Activated T-helper 1 cell treated with Interleukin-2 at 50 U/mL for 16 hours (primary cell): ENCODE measurements around the gene LTBP3.
A peak's percentile ranks its signal among the peaks of the same experiment; 100 is the strongest.
"Not testable (repeated sequence)": the region's sequence is repeated elsewhere in the genome, so short reads cannot be mapped to it uniquely, and the experiment has no call there.

Experiments used
- DNase-seq: peaks from one replicate; pipeline ENCODE4 v3.0.0-alpha.2; 2020; ENCODE audit warnings: low read depth

The LTBP3 gene

DNA sequence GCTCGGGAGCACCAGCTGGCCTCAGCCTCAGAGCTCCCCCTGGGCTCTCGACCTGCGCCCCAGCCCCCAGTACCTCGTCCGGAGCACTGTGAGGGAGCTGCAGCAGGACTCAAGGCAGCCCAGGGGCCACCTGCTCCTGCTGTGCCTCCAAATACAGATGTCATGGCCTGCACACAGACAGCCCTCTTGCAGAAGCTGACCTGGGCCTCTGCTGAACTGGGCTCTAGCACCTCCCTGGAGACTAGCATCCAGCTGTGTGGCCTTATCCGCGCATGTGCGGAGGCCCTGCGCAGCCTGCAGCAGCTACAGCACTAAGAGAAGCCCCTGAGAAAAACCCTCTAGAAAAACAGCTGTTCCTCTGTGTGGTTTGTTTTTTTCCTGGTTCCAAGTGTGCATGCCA, 13.3 kb upstream of the LTBP3 start:
- DNase-seq: no peak

DNA sequence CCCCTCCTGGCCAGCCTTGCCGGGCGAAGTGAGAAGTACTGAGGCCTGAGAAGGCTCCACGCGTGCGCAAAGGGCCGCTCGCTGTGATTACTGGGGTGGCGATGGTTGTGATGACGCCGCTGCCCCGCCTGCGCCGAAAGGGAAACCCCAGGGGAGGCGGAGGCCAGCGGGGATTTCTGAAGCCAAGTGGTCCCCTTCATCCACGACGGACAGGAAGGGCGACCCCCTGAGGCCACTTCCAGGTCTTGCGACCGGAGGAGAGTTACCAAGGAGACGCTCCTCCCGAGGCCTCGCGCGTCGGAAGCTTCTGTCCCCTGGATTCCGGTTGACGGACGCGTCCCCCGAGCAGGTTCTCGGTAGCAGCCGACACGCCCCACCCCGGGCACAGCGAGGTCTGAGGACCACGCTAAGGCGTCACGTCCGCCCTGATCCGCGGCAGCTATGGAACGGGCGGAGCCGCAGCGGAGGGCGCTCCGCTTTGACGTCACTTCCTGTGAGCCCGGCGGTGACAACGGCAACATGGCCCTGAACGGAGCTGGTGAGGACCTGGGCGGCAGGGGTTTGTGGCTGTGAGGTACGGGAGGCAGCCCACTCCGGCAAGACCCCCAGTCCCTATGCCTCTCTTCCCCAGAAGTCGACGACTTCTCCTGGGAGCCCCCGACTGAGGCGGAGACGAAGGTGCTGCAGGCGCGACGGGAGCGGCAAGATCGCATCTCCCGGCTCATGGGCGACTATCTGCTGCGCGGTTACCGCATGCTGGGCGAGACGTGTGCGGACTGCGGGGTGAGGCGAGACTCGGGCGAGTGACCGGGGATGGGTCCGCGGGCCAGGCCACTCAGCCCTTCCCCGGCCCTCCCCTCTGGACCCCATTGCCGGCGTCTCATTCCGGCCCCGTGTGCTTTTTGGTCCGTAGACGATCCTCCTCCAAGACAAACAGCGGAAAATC, 12.1 kb upstream of the LTBP3 start, which contains the start of gene ZNRD2:
ZNRD2 (plus strand) TSS at position 505 of the 946 bp plus-strand sequence; CDS start at position 520, 15 bp downstream.
- peak; percentile 97 for DNase-seq

DNA sequence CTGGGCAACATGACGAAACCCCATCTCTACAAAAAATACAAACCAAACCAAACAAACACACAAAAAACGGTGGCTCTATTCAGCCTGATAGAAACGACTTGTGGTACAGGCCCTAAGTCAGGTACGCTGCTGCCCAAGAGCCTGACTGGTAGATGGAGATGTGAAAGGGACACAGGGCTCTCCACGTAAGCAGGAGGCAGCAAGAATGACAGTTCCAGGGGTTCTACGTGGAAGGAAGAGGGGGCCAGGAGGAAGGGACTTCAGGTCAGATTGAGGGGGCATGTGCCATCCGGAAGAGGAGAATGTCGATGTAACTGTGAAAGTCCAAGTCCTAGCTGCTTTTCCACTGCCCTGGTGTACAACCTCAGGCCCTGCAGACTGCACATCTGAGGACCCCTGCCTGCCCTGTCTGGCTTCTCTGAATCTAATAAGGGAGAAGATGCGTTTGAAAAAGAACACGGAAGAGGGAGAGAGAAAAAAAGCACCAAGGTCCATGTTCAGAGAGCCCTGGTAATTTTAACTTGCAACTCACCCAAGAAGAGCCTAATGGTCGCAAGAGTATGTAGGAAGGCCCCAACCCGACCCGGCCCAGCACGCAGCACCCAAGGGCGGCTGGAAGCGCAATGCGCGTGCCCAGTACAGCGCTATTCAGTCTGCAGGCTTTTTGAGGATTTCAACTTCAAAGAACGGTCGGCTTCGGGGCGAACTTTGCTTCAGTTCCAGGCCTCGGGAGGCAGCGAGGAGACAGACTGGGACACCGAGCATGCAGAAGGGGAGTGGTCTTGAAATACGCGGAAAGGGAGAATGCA, 11.2 kb upstream of the LTBP3 start:
- peak; percentile 46 for DNase-seq

DNA sequence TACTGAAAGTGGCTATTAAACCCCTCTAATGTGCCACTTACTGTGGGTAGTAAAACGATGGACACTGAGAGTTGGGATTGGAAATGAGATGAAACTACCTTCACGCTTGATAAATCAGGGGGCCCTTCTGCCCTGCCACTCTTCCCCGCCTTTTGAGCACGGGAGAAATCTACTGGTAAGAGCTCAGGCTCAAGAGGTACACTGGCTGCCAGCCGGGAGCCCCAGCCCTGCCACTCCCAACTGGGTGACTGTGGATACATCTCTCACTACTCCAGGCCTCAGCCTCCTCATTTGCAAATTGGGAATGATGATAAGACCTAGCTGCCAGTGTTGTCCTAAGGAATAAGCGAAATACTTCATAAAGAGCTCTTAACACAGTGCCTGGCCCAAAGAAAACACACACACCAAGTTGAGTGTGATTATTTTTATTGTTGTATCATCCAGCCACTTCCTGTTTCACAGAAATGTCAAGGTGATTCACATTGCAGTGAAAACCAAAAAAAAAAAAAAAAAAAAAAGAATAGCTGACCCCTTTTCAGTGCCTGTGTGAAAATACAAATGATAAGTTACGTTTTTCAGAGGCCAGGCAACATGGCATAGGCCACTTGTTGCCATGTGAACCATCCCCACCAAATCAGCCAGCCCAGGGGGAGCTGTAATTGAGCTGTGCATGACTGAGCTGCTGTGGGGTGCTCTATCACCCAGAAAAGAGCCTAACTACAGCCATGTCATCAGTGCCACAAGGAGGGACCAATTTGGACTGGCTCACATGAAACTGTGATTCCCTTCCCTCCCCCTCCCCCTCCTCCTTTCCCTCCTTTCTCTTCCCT, 7.7 kb upstream of the LTBP3 start:
- DNase-seq: no peak

DNA sequence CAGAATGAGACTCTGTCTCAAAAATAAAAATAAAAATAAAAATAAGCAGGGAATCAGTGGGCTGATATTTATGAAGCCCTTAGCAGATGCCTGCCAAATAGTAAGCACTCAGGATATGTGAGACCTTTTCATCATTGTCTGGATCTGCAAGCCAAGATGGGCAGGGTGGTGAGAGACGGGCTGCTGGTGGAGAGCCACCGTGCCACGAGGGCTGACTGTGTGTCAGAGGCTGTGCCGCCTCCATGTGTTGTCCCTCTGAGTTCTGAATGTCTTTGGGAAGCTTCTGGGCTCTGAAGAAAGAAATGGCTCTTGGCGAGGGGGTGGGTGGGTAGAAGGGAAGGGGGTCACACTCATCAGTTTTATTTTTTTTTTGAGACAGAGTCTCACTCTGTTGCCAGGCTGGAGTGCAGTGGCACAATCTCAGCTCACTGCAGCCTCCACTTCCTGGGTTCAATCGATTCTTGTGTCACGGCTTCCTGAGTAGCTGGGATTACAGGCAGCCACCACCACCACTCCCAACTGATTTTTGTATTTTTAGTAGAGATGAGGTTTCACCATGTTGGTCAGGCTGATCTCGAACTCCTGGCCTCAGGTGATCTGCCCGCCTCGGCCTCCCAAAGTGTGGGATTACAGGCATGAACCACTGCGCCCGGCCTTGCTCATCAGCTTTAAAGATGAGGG, 6.9 kb upstream of the LTBP3 start:
- not testable (repeated sequence) for DNase-seq

DNA sequence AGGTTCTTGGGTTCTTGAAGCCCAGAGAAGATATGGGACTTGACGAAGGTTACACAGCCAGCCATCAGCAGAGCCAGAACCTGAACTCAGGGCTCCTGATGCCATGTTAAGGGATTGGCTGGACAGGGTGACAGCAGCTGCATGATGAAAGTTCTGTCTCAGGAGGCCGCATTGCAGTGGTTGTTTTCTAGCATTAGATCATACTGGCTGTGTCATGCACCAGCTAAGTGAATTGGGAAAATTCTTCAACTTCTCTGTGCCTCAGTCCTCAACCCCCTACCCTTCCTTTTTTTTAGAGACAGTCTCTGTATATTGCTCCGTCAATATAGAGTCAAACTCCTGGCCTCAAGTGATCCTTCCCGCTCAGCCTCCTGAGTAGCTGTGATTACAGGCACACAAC, 5.4 kb upstream of the LTBP3 start:
- no peak for DNase-seq

DNA sequence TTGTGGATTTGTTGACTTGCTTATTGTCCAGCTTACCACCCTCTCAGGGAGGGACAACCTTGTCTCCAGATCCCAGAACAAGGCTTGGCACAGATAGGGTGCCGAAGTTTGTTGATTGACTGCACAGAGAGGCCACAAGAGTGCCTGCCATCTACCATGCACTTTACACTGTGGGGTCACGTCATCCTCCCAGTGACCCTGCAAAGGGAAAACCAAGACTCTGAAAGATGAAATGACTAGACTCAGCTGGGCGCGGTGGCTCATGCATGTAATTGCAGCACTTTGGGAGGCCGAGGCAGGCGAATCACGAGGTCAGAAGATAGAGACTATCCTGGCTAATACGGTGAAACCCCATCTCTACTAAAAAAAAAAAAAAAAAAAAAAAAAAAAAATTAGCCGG, 4.6 kb upstream of the LTBP3 start:
- DNase-seq: no peak

DNA sequence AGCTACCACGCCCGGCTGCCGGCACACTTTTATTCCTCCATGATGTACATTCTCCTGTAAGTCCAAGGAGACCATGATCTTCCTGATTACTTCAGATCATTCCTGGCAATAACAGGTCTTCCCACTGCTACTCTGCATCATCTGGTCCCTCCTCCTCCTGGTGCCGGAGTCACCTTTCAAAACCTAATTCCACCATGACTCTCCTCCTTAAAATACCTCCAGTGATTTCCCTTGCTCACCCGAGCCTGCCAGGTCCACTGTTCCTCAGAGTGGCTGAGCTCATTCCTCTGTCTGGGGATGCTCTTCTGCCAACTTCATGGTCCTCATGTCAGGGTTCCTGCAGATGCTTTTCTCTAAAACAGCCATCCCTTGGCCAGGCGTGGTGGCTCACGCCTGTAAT, 3.9 kb upstream of the LTBP3 start:
- no peak for DNase-seq

DNA sequence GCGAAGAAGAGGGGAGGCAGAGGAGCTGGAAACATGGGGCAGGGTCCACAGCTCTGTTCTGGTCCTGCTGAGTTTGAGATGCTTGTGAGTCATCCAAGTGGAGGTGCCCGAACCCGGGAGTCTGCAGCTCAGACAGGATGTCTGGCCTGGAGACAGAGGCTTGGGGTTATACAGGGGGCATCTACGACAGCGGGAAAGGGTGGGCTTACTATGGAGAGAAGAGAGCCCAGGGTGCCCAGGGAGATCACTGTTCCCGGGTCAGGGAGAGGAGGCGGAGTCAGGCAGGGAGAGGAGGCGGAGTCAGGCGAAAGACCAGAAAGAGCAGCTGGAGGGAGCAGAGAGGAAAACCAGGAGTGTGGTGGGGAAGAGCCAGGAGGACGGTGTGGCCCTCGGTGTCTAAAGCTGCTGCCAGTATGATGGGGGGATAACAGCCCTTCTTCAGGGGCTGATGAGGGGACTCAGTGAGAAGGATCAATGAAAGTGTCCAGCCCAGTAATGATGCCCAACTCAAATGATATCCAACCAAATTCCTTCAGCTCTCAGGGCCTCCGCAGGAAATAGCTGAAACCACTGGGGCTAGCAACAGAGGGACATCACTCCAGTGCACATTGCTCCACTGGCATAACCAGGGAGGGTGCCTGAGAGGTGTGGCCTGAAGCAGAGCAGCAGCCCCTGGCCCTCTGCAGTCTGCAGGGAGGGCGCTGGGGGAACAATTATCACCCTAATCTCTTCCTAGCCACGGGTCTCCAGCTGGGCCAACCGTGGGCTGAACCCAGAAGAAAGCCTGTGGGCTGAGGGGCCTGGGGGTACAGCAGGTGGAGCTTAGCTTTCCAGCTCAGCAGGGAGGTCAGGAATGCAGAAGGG, 2.6 kb upstream of the LTBP3 start:
- no peak for DNase-seq

DNA sequence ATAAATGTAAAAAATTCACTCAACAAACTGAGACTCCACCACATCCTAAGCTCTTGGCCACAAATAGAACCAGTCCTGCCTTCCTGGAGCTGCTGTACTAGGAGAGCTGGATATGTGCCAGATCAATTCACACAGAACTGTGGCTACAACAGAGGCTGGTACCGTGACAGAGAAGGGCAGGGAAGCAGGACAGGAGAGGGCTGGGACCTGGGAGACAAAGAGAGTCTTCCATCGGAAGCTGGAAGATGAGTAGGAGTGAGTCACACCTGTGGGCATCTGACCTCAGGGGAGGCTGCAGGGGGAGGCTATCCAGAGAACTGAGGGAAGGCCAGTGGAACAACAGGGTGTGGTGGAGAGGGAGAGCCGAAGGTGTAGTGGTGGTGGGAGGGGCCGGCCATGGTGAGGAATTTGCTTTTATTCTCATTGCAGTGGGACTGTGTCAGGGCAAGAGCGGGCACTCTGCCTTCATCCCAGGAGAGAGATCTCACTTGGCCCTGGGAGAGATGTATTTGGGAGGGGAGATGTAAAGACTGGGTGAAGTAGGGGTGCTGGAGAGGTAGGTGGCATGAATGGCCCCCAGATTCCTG, 1.9 kb upstream of the LTBP3 start:
- no peak for DNase-seq

DNA sequence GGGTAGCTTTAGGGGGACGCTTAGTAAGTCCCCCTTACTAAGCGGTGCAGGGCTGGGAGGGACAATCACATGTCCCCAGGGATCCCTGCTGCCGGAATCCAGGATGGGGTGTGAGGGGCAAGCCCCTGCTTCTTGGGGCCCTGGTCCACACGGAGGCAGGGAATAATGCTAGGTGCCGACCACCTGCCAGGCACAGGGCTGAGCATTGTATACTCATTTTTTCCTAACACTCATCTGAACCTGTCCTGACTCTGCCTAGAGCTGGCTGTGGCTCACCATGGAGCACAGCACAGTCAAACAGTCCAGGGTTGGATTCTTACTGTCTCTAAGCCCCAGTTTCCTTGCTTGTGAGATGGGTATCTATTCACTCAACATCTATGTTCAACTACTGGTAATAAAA, 1.4 kb upstream of the LTBP3 start:
- DNase-seq: no peak

DNA sequence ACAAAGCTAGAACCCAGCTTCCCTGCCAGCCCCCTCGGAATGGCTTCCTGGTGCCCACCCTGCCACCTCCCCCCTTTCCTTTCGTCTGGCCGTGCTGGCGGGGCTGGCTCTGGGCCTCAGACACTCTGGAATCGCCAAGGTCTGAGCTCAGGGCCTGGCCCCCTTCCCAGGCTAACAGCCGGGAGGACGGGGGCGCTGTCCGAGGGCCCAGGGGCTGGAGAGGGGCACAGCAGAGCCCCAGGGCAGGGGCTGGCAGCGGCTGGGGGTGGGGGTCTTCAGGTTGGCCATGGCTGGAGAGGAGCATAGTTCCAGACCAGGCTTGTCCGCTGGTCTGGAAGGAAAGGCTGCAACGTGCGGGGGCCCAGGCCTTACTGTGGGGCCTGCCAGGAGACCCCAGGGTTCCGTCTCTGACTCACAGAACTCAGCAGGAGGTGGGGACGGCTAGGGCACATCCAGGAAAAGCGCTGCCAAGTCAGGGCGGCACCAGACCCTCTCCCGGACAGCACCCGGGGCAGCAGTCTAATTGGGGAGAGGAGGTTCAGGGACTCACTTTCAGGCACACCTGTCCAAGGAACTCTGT, 861 bp upstream of the LTBP3 start:
- DNase-seq: no peak

DNA sequence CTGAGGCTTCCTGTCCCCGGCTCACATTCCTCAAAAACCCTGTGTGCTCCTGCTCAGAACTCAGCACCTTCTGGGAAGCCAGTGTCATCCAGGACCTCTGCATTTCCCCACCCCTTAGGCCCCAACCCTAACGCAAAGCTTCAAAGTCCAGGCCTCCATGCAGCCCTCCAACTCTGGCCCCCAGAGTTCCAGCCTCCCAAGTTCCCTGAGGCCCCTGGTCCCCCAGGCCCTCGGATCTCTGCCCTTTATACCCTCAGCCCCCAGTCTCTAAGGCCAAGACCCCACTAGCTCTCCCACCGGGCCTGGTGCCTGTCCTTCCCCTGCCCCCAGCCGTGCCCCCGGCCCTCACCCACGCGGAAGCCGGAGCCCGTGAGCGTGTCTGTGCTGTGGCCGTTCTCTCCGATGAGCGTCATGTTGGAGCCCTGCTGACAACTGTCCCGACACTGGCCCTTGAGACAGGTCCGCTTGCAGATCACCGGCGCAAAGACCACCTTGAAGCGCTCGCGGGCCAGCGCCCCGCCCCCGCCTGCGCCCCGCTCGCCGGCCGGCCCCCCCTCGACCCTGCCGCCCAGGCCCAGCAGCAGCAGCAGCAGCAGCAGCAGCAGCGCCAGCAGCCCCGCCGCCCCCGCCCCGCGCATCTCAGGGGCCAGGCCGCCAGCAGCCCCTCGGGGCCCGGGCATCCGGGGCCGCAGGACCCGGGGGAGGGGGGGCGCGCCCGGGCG, 718 bp downstream of the LTBP3 start:
- DNase-seq: no peak

DNA sequence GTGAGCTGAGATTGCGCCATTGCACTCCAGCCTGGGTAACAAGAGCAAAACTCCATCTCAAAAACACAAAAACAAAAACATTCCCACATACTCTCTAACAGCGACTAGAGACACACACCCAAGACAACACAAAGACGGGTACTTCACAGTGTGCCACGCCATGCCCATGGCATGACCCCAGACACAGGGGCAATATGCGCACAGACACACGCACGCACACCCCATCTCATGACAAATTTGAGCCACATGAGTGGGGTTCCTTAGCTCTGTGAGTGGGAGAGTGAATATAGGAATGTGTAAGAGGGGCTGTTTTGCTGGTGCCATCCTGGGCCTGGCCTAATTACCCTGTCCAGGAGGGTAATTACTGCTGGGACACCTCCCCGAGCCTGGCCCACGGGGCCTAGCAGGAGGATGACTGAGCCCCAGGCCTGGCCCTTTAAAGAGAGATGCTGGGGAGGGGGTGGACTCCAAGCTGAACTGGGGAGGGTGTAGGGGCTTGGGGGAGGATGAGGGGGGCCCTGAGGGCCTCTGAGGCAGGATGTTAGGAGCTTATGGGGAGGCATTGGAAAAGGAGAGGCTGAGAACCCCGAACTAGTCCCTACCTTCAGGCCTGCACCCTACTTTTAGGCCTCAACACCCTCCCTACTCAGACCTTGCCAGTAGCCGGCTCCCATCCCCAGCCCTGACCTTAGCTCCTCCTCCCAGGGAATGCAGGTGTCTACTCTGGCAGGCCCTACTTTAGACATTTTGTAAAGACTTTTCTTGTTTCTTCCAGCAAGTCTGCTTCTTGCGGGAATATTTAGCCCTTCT, 1.5 kb downstream of the LTBP3 start:
- DNase-seq: no peak

DNA sequence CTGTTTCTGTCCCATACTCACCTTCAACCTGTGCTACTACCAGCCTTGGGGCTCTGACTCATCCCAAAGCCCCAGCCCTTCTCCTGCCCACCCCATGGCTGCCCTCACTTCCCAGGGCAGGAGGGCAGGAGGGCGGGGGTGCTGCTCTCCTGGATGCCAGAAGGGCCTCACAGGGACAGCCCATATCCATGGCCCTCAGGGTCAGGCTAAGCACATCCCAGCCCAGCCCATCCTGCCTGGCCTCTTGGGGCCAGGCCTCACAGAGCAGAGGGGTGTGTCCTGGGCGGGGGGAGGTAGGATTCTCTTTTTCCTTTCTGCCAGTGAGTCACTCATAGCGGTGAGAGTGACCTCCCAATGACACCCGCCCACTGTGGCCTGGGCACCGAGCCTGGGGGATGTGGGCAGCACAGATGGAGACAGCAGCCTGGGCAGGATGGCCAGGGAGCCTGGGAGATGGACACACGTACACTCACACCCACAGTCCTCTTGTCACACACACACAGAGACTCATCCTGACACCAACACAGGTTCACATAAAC, 2.4 kb downstream of the LTBP3 start:
- DNase-seq: no peak

DNA sequence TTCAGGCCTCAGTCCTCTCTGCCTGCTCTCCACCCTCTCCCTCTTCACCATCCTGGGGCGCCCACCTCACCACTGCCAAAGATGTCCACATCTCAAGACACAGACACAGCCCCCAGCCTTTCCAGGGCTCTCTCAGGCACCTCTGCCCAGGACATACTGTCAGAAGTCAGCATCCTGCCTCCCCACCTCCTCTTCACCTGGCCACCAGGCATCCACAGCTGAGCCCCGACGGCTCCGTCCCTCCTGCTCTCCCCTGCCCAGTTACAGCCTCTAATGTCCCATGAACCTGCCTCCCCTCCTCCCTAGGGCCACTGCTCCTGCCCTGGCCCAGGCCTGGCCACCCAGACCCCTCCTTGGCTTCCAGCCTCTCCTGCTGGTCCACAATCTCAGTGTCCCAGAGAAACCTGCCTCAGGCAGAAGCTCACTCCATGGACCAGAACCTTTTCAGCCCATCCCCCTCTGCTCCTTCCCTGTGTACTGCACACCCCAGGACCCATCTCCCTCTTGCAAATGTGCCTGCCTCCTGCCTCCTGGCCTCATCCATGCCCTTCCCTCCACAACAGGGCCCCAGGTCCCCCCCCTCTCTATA, 3.2 kb downstream of the LTBP3 start:
- DNase-seq: no peak

DNA sequence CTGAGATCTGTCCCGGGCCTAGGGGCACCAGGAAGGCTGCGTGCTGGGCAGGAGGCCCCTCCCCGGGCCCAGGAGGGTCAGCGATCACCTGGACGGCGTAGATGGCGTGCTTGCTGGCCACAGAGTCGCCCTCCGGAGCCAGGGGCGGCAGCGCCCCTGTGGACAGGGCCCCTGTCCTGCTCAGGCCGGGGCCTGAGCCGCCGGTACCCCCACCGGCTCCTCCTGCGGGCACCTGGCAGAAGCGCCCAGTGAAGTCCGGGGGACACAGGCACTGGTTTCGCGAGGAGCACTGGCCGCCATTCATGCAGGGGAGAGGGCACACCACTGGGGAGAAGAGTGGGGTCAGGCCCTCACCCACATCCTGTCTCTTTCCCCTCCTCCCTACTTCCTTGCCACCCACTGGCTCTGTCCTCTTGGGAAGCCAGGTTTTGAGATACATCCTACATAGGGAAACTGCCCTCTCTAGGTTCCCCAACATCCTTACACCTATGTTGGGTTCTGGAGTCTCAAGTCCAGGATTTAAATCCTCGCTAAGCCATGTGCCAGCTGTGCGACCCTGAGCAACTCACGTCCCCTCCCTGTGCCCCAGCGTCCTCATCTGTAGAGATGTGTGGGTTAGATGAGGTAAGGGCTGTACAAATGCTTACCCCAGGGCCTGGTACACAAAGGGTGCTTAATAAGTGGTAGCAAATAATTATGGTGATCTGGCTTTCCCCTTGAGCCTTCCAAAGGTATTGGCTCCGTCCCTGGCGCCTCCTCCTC, 3.9 kb downstream of the LTBP3 start:
- DNase-seq: no peak
